Brain microvascular endothelial cell (primary cell): ENCODE measurements around the gene TPRG1.

Experiments
- DNase-seq: peaks from one replicate; pipeline ENCODE4 v3.0.0-alpha.2; 2020
- H3K27ac ChIP-seq: fragments of 250-450 bp; sonication (Bioruptor Pico); 2 replicates; pipeline ENCODE4 v1.5.1; 2020; ENCODE audit warnings: mild to moderate bottlenecking, moderate library complexity
- H3K27me3 ChIP-seq: fragments of 250-450 bp; sonication (Bioruptor Pico); replicated peaks from 2 replicates; pipeline ENCODE4 v1.5.1; 2020; ENCODE audit warnings: mild to moderate bottlenecking
- H3K36me3 ChIP-seq: fragments of 250-450 bp; sonication (Bioruptor Pico); replicated peaks from 2 replicates; pipeline ENCODE4 v1.5.1; 2020; ENCODE audit warnings: mild to moderate bottlenecking
- H3K4me3 ChIP-seq: 2 replicates; pipeline ENCODE4 v1.5.1; 2011; ENCODE audit warnings: low read depth, mild to moderate bottlenecking, control low read depth, low read length, moderate library complexity
- CTCF ChIP-seq: IDR thresholded peaks from 2 replicates; pipeline ENCODE4 v1.5.1; 2011; ENCODE audit warnings: low read depth, mild to moderate bottlenecking, moderate library complexity, low read length, control low read depth, inconsistent platforms; ENCODE audit errors: missing control alignments
- in situ Hi-C: cut with HindIII; loops from 2 replicates; pipeline ENCODE4 v1.10.0; 2017; ENCODE audit warnings: low sequenced_read_pairs, low pct_ligation_motif_present

Gene TPRG1

GRCh38 chr3:189286916-189287315, 115.1 kb downstream of the TPRG1 start:
- H3K36me3 ChIP-seq: no peaks in the 10 kb centered on the region
- DNase-seq: no peak
- in situ Hi-C loops: no loop called here
- TF ChIP-seq CTCF: no peak
- no peak overlapping the region for H3K4me3 ChIP-seq
- no peak overlapping the region for H3K27ac ChIP-seq
- no peaks in the 10 kb centered on the region for H3K27me3 ChIP-seq

GRCh38 chr3:189288348-189289235, 116.8 kb downstream of the TPRG1 start:
- no peak overlapping the region for H3K4me3 ChIP-seq
- no peak overlapping the region for H3K27ac ChIP-seq
- no peaks in the 10 kb centered on the region for H3K36me3 ChIP-seq
- DNase-seq: no peak
- in situ Hi-C loops: no loop called here
- H3K27me3 ChIP-seq: no peaks in the 10 kb centered on the region
- no peak for TF ChIP-seq CTCF

- Histone ChIP-seq H3K36me3 (no peaks in the 10 kb centered on the region), H3K27me3 (no peaks in the 10 kb centered on the region), H3K4me3 (no peak overlapping the region), H3K27ac (no peak overlapping the region)
- no peak for DNase-seq
- in situ Hi-C loops: no loop called here
- no peak for TF ChIP-seq CTCF
These were observed 117.5 kb downstream of the TPRG1 start for GRCh38 chr3:189289251-189289650.

GRCh38 chr3:189292667-189293484, 121.1 kb downstream of the TPRG1 start:
- Histone ChIP-seq H3K4me3 (no peak overlapping the region), H3K36me3 (no peaks in the 10 kb centered on the region), H3K27me3 (no peaks in the 10 kb centered on the region), H3K27ac (no peak overlapping the region)
- DNase-seq: no peak
- in situ Hi-C loops: no loop called here
- no peak for TF ChIP-seq CTCF

- Histone ChIP-seq H3K27me3 (no peaks in the 10 kb centered on the region), H3K4me3 (no peak overlapping the region), H3K36me3 (no peaks in the 10 kb centered on the region), H3K27ac (no peak overlapping the region)
- TF ChIP-seq CTCF: no peak
- in situ Hi-C loops: no loop called here
- DNase-seq: no peak
These were observed 122.9 kb downstream of the TPRG1 start for GRCh38 chr3:189294649-189295048.
